ENCODE results near the gene CACNA2D3.
"Not testable (repeated sequence)": the region's sequence is repeated elsewhere in the genome, so short reads cannot be mapped to it uniquely, and the experiment has no call there.

The CACNA2D3 gene

GRCh38 chr3:55061720-55062034, 939.3 kb downstream of the CACNA2D3 start:
- no peak for DNase-seq

- DNase-seq = no peak
Measured at GRCh38 chr3:55064164-55064563, 941.8 kb downstream of the CACNA2D3 start.

- DNase-seq = no peak
Measured at GRCh38 chr3:55065331-55065730, 943.0 kb downstream of the CACNA2D3 start.

- DNase-seq = no peak
Measured at GRCh38 chr3:55066551-55067047, 944.2 kb downstream of the CACNA2D3 start.

GRCh38 chr3:55069950-55070349, 947.6 kb downstream of the CACNA2D3 start:
- DNase-seq = no peak

- DNase-seq = no peak
Measured at GRCh38 chr3:55074796-55075195, 952.4 kb downstream of the CACNA2D3 start.

- no peak for DNase-seq
Measured at GRCh38 chr3:55075846-55076245, 953.5 kb downstream of the CACNA2D3 start.

GRCh38 chr3:55077726-55078125, 955.4 kb downstream of the CACNA2D3 start:
- DNase-seq = no peak

- no peak for DNase-seq
Measured at GRCh38 chr3:55078876-55079275, 956.5 kb downstream of the CACNA2D3 start.

- no peak for DNase-seq
Measured at GRCh38 chr3:55085231-55085630, 962.9 kb downstream of the CACNA2D3 start.

GRCh38 chr3:55089211-55089610, 966.9 kb downstream of the CACNA2D3 start:
- DNase-seq = no peak

- no peak for DNase-seq
Measured at GRCh38 chr3:55090291-55090690, 967.9 kb downstream of the CACNA2D3 start.

GRCh38 chr3:55090746-55091145, 968.4 kb downstream of the CACNA2D3 start:
- DNase-seq = no peak

GRCh38 chr3:55091381-55092225, 969.3 kb downstream of the CACNA2D3 start:
- no peak for DNase-seq

- DNase-seq = no peak
Measured at GRCh38 chr3:55094676-55095075, 972.3 kb downstream of the CACNA2D3 start.

- no peak for DNase-seq
Measured at GRCh38 chr3:55097441-55097840, 975.1 kb downstream of the CACNA2D3 start.

- no peak for DNase-seq
Measured at GRCh38 chr3:55105647-55106046, 983.3 kb downstream of the CACNA2D3 start.

- DNase-seq = no peak
Measured at GRCh38 chr3:55107187-55107586, 984.8 kb downstream of the CACNA2D3 start.

GRCh38 chr3:55111906-55112305, 989.6 kb downstream of the CACNA2D3 start:
- DNase-seq = not testable (repeated sequence)

- no peak for DNase-seq
Measured at GRCh38 chr3:55118451-55118850, 996.1 kb downstream of the CACNA2D3 start.

GRCh38 chr3:55119268-55119667, 996.9 kb downstream of the CACNA2D3 start:
- no peak for DNase-seq

GRCh38 chr3:55122312-55122711, 1000.0 kb downstream of the CACNA2D3 start:
- no peak for DNase-seq
